ENCODE measurements around the gene DPH2.
A peak's percentile ranks its signal among the peaks of the same experiment; 100 is the strongest.

DNA sequence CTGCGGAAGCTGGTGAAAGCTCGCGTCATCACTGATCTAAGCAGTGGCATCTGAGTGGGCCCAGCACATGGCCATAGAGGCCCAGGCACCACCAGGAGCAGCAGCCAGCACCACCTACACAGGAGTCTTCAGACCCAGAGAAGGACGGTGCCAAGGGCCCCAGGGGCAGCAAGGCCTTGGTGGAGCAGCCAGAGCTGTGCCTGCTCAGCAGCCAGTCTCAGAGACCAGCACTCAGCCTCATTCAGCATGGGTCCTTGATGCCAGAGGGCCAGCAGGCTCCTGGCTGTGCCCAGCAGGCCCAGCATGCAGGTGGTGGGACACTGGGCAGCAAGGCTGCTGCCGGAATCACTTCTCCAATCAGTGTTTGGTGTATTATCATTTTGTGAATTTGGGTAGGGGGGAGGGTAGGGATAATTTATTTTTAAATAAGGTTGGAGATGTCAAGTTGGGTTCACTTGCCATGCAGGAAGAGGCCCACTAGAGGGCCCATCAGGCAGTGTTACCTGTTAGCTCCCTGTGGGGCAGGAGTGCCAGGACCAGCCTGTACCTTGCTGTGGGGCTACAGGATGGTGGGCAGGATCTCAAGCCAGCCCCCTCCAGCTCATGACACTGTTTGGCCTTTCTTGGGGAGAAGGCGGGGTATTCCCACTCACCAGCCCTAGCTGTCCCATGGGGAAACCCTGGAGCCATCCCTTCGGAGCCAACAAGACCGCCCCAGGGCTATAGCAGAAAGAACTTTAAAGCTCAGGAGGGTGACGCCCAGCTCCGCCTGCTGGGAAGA lies 39.5 kb upstream of the DPH2 start:
- TF ChIP-seq, protein P1, sequence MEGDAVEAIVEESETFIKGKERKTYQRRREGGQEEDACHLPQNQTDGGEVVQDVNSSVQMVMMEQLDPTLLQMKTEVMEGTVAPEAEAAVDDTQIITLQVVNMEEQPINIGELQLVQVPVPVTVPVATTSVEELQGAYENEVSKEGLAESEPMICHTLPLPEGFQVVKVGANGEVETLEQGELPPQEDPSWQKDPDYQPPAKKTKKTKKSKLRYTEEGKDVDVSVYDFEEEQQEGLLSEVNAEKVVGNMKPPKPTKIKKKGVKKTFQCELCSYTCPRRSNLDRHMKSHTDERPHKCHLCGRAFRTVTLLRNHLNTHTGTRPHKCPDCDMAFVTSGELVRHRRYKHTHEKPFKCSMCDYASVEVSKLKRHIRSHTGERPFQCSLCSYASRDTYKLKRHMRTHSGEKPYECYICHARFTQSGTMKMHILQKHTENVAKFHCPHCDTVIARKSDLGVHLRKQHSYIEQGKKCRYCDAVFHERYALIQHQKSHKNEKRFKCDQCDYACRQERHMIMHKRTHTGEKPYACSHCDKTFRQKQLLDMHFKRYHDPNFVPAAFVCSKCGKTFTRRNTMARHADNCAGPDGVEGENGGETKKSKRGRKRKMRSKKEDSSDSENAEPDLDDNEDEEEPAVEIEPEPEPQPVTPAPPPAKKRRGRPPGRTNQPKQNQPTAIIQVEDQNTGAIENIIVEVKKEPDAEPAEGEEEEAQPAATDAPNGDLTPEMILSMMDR (IDR thresholded peaks at IDR 0.05): peak; percentile 59
- TF ChIP-seq EZH2phosphoT487 (IDR thresholded peaks at IDR 0.05): no peak

Data from neural progenitor cell (in vitro differentiated cells).